ENCODE data around the gene EXOSC5.
"Not testable (repeated sequence)": the region's sequence is repeated elsewhere in the genome, so short reads cannot be mapped to it uniquely, and the experiment has no call there.

Gene EXOSC5

DNA sequence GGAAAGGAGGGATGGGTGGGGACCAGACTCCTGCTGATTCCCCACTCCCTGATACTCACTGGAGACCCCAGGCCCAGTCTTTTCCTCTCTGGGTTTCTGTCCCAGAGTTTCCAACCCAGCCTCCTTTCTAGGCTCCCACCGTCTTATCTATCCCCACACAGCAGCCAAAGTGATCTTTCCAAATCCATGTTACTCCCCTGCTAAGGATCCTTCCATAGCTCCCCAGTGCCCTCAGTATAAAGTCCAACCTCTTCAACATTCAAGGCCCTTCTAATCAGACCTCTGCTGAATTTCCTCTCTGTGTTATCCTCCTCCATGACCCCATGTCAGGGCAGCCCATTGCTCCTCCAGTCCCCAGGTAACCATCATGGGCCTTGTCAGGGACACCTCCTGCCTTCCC is 42.1 kb downstream of the EXOSC5 start:
- Mint-ChIP-seq H3K4me3 (no peak overlapping the region), H3K27ac (peak overlapping the region; percentile 30), H3K36me3 (peaks cover 21% of the 10 kb centered on the region), H3K27me3 (no peaks in the 10 kb centered on the region), H3K4me1 (peaks cover 52% of the 10 kb centered on the region), H3K9me3 (no peaks in the 10 kb centered on the region)
- ATAC-seq = no peak

GRCh38 chr19:41354343-41354953 is 42.7 kb downstream of the EXOSC5 start:
- Mint-ChIP-seq H3K36me3 (peaks cover 21% of the 10 kb centered on the region), H3K9me3 (no peaks in the 10 kb centered on the region), H3K27me3 (no peaks in the 10 kb centered on the region), H3K4me1 (peaks cover 57% of the 10 kb centered on the region), H3K27ac (peak overlapping the region; percentile 82), H3K4me3 (peak overlapping the region; percentile 99)
- no peak for ATAC-seq

DNA sequence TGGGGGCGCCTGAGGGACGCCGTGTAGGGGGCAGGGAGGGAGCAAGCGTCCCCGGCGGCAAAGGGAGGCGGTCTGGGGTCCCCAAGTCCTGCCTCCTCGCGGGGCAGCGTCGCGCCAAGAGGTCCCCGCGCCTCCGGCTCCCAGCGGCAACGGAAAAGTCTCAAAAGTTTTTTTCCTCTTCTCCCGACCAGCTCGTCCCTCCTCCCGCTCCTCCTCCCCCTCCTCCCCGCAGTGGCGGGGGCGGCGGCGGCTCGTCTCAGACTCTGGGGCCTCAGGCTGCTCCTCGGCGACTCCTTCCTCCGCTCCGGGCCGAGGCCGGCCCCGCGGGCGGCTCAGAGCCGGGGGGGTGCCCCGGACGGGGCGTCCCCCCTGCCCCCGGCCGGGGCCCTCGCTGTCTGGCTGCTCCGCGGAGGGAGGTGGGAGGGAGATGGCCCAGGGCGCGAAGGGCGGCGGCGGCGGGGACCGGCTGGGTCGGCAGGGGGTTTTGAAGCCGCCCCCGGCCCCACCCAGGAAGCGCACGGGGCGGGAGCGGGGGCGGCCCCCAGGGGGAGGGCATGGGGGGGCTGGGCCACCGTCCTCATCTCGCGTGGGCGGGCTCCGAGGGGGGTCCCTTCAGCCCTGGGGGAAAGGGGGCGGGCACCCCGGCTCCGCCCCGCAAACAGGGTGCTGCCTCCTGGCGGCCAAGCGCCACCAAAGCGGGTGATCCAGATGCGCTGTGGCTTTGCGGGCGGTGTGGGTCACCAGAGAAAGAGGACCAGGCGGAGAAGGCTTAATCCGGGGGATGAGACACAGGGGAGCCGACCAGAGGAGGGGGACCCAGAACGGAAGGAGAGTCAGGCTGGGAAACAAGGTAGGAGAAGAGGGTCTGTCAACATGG is 43.5 kb downstream of the EXOSC5 start, which contains the start of gene TGFB1:
Gene TGFB1 (minus strand): TSS at position 457 of the 877 bp plus-strand sequence. CDS start 878 bp downstream, outside the sequence.
- H3K27ac Mint-ChIP-seq = peak within 1 kb of the TSS; percentile 91
- H3K36me3 Mint-ChIP-seq = peaks cover 25% of the 10 kb centered on the region
- H3K9me3 Mint-ChIP-seq = no peaks in the 10 kb centered on the region
- H3K27me3 Mint-ChIP-seq = no peaks in the 10 kb centered on the region
- peak within 1 kb of the TSS; percentile 99 for H3K4me3 Mint-ChIP-seq
- ATAC-seq = peak; percentile 75
- H3K4me1 Mint-ChIP-seq = peaks cover 65% of the 10 kb centered on the region

DNA sequence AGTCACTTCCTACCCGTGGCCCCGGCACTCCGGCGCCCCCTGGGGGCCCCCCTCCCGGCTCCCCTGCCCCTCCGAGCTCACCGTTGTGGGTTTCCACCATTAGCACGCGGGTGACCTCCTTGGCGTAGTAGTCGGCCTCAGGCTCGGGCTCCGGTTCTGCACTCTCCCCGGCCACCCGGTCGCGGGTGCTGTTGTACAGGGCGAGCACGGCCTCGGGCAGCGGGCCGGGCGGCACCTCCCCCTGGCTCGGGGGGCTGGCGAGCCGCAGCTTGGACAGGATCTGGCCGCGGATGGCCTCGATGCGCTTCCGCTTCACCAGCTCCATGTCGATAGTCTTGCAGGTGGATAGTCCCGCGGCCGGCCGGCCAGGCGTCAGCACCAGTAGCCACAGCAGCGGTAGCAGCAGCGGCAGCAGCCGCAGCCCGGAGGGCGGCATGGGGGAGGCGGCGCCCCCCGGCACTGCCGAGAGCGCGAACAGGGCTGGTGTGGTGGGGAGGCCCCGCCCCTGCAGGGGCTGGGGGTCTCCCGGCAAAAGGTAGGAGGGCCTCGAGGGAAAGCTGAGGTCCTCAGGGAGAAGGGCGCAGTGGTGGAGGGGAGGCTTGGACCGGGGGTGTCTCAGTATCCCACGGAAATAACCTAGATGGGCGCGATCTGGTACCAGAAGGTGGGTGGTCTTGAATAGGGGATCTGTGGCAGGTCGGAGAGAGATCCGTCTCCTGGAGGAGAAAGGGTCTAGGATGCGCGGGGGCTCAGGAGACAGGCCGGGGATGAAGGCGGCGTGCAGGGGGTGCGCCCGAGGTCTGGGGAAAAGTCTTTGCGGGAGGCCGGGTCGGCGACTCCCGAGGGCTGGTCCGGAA is 44.3 kb downstream of the EXOSC5 start:
- peak overlapping the region; percentile 99 for H3K4me3 Mint-ChIP-seq
- H3K9me3 Mint-ChIP-seq = no peaks in the 10 kb centered on the region
- peaks cover 32% of the 10 kb centered on the region for H3K36me3 Mint-ChIP-seq
- H3K27ac Mint-ChIP-seq = peak overlapping the region; percentile 91
- H3K27me3 Mint-ChIP-seq = no peaks in the 10 kb centered on the region
- H3K4me1 Mint-ChIP-seq = peaks cover 74% of the 10 kb centered on the region
- peak; percentile 52 for ATAC-seq

DNA sequence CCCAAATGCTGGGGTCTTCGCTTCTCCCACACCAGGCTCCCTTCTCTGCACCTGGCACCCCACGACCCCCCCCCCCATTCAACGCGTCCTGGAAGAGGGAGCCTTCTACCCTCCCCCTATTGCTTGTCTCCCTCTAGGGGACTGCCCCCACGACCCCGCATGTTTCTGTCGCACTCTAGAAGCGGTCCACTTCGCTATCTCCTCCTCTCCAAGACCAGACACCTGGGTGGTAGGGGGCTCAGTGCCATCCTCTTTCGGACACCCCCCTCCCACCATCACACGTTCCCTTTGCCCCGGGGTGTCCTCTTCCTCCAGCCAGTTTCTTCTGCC is 44.9 kb downstream of the EXOSC5 start:
- Mint-ChIP-seq H3K4me3 (peak overlapping the region; percentile 99), H3K9me3 (no peaks in the 10 kb centered on the region), H3K27ac (peak overlapping the region; percentile 91), H3K36me3 (peaks cover 32% of the 10 kb centered on the region), H3K27me3 (no peaks in the 10 kb centered on the region), H3K4me1 (peaks cover 72% of the 10 kb centered on the region)
- ATAC-seq = no peak

DNA sequence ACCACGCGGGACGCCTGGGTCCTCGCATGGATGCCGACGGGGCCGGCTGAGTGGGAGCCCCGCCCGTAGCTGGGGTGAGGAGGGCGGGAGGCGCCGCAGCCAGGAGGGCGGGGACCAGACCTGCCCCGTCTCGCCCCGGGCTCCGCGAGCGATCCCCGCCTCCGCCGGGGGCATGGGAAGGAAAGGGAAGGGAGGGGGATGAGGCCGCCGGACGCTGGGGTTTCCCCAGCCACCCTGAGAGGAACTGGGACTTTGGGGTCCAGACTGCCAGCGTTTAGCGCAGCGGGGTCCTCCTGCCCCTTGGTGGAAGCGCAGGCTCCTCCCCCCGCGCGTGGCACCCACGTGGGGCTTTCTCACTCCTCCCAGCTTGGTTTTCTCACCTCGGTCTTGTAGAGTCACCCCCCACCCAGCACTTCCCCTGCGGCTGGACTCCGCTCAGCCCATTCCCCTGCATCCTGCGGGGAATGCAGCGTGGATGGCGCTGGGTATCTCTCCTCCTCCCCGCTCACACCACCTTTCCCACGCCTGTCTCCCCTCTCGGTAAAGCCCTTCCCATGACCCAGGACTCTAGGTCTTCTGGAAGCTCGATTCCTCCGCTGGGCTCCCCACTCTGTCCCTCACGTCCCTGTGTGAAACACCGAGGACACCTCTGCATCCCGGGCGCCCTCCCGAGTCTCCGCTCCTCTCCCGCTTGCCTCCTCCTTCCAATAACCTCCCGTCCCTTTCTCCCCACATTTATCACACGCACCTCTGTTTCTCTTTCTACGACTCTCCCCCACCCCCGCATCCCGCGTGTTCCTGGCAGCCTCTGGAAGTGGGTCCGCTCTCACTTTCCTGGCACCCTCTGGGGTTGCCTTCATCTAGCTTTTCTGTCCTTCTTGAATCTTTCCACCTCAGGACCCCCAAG is 45.6 kb downstream of the EXOSC5 start:
- H3K9me3 Mint-ChIP-seq = no peaks in the 10 kb centered on the region
- peaks cover 66% of the 10 kb centered on the region for H3K4me1 Mint-ChIP-seq
- H3K27me3 Mint-ChIP-seq = no peaks in the 10 kb centered on the region
- ATAC-seq = peak; percentile 74
- peak overlapping the region; percentile 99 for H3K4me3 Mint-ChIP-seq
- peaks cover 32% of the 10 kb centered on the region for H3K36me3 Mint-ChIP-seq
- peak overlapping the region; percentile 91 for H3K27ac Mint-ChIP-seq

GRCh38 chr19:41350735-41351338 is 46.3 kb downstream of the EXOSC5 start:
- peaks cover 60% of the 10 kb centered on the region for H3K4me1 Mint-ChIP-seq
- peak; percentile 0 for ATAC-seq

DNA sequence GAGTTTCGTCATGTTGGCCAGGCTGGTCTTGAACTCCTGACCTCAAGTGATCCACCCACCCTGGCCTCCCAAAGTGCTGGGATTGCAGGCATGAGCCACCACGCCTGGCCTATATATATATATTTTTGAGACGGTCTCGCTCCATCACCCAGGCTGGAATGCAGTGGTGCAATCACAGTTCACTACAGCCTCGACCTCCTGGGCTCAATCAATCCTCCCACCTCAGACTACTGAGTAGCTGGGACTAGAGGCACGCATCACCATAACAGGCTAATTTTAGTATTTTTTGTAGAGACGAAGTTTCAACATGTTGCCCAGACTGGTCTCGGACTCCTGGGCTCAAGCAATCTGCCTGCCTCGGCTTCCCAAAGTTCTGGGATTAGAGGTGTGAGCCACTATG is 50.2 kb downstream of the EXOSC5 start:
- Mint-ChIP-seq H3K36me3 (peaks cover 45% of the 10 kb centered on the region), H3K4me1 (peaks cover 64% of the 10 kb centered on the region)
- not testable (repeated sequence) for H3K27ac Mint-ChIP-seq, H3K4me3 Mint-ChIP-seq, H3K27me3 Mint-ChIP-seq, H3K9me3 Mint-ChIP-seq, ATAC-seq

More at GRCh38 chr19:41350735-41351338, 46.3 kb downstream of the EXOSC5 start:
- Mint-ChIP-seq H3K27me3 (no peaks in the 10 kb centered on the region), H3K36me3 (peaks cover 32% of the 10 kb centered on the region), H3K9me3 (no peaks in the 10 kb centered on the region), H3K27ac (peak overlapping the region; percentile 91), H3K4me3 (peak overlapping the region; percentile 99)

GRCh38 chr19:41344162-41344561 is 53.0 kb downstream of the EXOSC5 start:
- Mint-ChIP-seq H3K27me3 (no peaks in the 10 kb centered on the region), H3K4me3 (no peak overlapping the region), H3K4me1 (peaks cover 45% of the 10 kb centered on the region), H3K9me3 (no peaks in the 10 kb centered on the region), H3K27ac (peak overlapping the region; percentile 58), H3K36me3 (peaks cover 49% of the 10 kb centered on the region)
- no peak for ATAC-seq

- no peaks in the 10 kb centered on the region for H3K9me3 Mint-ChIP-seq
- no peaks in the 10 kb centered on the region for H3K27me3 Mint-ChIP-seq
- no peak overlapping the region for H3K4me3 Mint-ChIP-seq
- ATAC-seq = no peak
- peaks cover 45% of the 10 kb centered on the region for H3K36me3 Mint-ChIP-seq
- peaks cover 39% of the 10 kb centered on the region for H3K4me1 Mint-ChIP-seq
- peak overlapping the region; percentile 58 for H3K27ac Mint-ChIP-seq
Observed at GRCh38 chr19:41341669-41342490, 55.3 kb downstream of the EXOSC5 start.

GRCh38 chr19:41339936-41340335 is 57.2 kb downstream of the EXOSC5 start:
- Mint-ChIP-seq H3K9me3 (no peaks in the 10 kb centered on the region), H3K27me3 (no peaks in the 10 kb centered on the region), H3K36me3 (peaks cover 50% of the 10 kb centered on the region), H3K27ac (no peak overlapping the region), H3K4me3 (no peak overlapping the region), H3K4me1 (peaks cover 56% of the 10 kb centered on the region)
- no peak for ATAC-seq

Data from stimulated activated memory B cell treated with anti-CD40 and anti-IgM and Interleukin-4, amounts not matched to agents 10 μg/mL and 1 μg/mL and 100 μg/mL, for 72 hours (primary cell).